Mucosa of gallbladder (tissue), 1 donor: ENCODE results near the gene GOLIM4. TPM values are rescaled to one million over a fixed set of nuclear protein-coding genes. Genes with fewer than 3 reads are reported as not detected.

Experiments
- DNase-seq: peaks from one replicate; pipeline ENCODE4 v3.0.0-alpha.2; 2020; ENCODE audit warnings: low spot score
- total RNA-seq: library from RNA; stranded (reverse); gene quantifications from one replicate; pipeline ENCODE4 v1.2.1, GENCODE V29; 2021
- donor health status: DM: no; HTN: no; CAD: no.

Gene GOLIM4
- total RNA-seq, 1 donor from 2014 or later: 76.6 TPM

DNA sequence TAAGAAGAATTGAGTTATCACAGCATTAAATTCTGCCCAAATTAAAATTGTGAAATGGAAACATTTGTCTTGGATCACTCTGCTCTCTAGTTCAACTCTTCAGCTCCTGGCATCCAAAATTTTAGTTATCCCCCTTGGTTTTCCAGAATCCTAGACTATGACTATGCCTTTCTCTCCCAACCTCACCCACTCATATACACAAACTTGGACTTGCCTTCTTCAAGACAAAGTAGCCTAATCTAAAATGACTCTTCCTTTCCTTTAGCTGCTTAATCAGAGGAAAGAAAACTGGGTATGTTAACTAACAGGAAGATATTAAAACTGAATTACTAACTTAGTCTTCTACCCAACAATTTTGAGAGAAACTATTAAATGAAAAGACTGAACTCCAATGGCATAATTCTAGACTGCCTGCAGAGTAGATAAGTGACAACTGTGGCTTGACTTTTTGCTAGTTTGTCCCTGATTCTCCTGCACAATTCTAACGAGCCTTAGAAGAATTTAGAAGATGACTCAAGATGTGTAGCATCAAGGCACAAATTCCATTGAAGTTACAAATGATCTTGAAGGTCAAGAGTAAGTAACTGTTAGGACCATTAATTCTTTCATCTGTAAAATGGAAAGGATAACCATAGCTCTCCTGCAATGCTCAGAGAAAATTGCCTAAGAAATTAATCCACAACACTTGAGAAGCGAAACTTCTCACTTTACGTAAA, 5.2 kb upstream of the GOLIM4 start:
- DNase-seq: no peak

DNA sequence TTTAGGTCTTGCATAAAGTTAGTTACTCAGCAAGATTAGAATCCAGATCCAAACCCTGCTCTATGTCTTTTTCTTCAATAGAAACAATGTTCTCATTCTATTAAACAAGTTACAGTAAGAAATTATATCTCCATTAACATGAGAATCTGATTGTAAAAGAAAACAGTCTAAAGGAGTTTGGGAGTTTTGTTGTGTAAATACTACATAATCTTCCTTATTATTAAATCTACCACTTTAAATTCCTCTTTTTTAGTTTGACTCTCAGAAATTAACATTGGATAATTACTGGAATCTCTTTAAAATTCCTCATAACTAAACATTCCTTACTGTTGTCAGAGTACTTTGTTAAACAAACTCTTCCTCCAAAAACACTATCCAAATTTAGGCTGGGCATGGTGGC, 1.7 kb upstream of the GOLIM4 start:
- no peak for DNase-seq

DNA sequence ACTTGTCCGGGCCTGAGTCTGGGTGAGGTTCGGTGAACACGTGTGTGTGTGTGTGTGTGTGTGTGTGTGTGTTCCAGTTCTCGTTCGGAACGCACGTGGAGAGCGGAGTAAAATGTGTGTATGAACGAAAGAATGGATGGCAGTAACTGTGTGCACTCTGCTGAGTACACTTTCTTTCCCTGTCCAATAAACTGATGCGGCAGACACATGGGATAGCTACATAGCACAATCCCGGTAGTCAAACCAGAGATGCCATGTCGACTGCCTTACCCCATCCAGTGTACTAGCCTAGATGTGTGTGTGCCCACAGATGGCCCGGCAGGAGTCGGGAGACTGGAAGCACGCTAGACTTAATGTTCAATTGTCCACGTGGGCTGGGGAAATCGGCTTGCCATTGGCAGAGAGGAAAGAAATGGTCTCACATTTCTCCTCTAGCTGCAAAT, 507 bp upstream of the GOLIM4 start:
- DNase-seq: no peak

DNA sequence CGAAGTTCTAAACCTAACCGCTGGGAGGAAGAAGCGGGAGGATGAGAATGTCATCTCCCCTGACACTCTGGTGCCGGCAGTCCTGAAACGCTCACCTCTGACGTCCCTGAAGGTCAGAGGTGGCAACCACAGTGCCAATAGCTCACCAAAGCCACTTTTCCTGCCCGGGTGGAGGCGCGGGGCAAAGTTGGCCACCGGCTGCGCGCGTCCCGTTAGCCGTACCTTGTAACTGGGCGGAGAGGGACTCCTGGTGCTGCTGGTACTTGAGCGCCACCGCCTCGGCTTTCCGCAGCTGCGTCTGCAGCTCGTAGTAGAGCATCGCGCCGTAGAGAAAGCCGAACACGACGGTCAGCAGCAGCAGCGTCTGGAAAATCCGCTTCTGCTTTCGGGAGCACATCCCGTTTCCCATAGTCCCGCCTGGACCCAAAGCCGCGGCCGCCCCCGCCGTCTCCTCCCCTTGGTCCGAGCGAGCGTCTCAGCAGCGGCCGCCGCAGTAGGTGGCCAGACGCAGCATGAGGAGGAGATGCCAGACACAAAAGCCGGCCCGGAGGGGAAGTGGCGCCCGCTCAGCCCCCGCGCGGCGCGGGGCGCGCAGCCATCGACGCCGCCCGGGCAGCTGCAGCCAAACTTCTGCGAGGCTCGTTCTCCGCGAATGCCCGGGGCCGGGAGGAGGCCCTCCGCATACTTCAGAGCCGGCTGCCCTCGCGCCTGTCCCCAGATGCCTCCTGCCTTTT, 680 bp downstream of the GOLIM4 start:
- DNase-seq: peak; percentile 49

DNA sequence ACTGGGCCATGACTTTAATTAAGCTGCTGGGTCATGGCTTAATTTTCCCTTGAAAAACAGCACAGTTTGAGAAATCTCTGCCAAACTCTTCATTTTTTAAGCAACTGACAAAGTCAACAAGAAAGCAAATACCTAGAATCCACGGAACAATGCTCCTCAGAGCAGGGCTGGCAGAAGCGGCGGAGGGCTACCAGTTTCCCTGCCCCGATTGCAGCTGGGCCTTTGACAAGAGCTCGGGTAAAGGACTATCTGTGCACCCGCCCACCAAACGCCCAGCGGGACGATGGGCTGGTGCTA, 1.2 kb downstream of the GOLIM4 start:
- DNase-seq: no peak

DNA sequence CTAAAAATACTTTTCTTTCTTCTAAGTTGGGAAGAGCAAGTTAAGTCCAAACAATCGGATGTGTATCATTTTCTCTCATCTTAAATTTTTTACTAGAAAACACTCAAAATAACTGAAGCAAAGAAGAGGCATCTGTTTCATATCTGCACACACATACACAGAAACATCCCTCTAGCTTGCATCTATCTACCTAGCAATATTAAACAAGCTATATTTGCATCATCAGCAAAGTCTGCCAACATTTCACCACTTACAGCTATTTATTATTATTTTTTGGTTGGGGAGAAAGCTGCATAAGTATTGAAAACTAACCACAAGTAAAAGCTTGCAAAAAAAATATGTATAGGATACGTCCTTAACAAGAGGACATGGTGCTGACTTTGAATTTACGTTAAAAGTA, 1.9 kb downstream of the GOLIM4 start:
- no peak for DNase-seq

DNA sequence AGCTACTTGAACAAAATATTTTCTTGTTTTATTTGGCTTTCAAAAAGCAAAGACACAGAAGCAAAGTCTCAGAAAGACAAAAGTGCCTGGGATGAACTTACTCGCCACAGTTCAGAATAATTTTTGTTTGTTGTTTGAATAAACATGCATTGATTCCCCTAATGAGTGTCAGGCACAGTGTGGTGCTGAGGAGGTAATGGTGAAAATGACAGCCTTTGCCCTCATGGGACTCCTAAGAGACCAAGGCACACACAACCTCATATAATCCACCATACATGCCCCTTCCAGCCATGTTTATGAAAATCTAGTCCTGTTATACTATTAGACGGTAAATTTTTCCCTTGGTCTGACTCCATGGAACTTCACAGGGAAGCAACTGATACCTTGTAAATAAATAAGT, 2.5 kb downstream of the GOLIM4 start:
- no peak for DNase-seq

DNA sequence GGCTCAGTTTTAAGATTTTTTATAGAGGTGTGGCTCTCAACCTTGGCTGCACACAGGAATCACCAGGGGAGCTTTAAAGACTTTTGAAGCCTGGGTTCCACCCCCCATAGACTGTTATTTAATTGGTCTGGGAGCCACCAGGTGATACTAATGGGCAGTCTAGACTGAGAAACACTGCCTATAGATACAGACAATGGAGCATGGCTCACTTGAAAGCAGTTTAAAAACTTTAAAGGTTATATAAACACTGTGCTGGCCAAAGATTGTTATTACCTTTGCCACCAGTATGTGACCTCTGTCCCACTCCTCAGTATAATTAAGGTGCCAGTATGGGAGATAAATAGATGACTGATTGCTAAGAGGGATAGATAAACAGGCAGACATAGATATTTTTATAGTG, 3.8 kb downstream of the GOLIM4 start:
- DNase-seq: no peak

DNA sequence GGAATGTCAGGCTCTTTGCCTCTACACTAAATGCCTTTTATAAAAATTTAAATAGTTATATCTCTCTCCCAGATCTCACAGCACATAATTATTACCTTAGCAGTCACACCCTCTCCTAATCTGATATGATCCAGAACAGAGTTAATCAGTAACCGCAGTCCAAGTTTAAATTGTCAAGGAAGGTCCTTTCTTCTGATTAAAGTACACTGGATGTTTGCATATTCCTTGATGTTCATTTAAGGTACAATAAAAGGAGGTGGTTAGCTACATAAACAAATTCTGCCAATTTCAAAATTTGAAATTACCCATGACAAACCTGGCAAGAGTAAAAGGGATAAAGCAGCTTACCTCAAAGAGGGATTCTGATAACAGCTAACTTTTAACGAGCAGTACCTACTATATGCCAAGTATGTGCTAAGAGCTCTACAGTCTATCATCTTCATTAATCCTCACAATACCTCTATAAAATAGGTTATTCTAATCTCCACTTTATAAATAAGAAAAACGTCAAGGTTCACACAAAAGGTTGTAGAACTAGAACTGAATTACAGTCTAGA, 4.3 kb downstream of the GOLIM4 start:
- DNase-seq: no peak

DNA sequence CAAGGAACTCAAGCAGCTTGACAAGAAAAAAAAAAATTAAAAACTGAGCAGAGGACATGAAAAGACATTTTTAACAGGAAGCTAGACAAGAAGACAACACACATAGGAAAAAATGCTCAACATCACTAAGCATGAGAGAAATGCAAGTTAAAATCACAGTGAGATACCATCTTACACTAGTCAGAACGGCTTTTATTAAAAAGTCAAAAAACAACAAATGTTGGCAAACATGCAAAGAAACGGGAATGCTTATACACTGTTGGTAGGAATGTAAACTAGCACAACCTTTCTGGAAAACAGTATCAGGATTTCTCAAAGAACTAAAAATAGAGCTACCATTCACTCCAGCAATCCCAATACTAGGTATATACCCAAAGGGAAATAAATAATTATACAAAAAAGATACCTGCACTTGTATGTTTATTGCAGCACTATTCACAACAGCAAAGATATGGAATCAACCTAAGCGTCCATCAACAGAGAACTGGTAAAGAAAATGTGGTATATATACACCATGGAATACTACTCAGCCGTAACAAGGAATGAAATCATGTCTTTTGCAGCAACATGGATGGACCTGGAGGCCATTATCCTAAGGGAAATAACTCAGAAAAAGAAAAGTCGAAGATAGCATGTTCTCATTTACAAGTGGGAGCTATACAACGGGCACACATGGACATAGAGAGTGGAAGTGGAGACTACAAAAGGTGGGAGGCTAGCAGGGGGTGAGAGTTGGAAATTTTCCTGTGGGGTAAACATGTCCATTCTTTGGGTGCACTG, 5.2 kb downstream of the GOLIM4 start:
- no peak for DNase-seq

DNA sequence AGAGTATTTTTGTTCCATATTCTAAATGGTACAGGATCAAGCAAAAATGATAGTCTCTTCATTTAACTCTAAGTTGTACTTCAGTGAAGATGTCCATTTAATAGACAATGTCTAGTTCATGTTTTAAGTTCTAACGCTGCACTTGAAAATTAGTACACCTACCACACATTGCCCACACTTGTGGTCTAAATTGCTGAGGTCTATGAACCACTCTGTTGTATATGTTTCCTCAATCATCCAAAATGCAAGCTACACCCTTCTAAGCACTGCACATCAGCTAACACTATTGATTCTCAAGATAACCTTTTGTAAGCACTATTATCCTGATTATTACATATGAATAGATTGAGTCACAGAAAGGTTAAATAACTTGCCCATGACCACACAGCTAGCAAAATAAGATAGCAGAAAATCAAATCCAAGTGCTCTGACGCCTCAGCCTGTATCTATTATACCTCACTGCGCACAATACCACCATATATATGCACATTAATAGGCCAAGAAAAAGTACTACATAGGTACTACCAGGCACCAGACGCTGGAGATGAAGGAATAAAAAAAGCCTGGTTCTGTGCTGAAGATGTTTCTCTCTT, 6.4 kb downstream of the GOLIM4 start:
- DNase-seq: no peak

DNA sequence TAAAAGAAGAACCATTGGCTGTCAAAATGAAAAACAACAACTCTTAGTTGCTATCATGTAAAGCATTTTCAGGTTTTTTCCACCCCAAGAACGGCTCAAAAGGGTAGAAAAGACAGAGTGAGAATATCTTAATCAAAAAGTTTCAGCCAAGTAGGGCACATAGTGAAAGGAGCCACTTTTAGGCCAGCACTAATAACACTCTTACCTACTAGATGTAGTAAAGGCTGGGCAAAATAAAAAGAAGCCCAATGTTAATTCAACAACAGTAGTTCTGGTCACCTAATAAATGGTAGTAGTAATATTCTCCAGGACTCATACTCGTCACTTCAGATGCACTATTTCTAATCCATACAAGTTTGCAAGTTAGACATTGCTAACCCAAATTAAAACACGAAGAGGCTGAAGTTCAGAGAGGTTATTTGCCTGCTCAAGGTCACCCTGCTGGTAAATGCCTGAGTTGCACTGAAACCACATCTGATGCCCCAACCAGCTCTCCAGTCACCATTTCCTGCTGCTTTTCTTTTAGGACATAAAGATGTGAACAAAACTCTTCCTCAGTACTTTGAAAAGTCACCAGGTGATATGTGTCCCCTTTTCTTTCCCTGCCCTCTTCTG, 7.5 kb downstream of the GOLIM4 start:
- no peak for DNase-seq

DNA sequence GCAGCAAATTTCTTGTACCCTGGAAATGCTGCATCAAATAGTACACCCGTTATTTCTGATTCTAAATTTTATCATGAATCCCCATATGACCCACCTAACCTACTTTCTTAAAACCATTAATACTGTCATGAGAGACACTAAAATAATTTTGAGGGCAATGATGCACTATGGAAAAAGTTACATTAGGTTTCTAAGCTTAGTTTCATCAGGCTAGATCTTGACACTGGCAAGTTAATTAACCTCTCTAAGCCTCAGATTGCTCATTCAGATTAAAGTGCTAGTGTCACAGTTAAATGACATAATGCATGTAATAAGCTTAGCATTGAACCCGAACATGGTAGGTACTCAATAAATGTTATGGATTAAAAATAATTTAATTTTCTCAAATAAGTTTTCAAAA, 8.2 kb downstream of the GOLIM4 start:
- DNase-seq: no peak

DNA sequence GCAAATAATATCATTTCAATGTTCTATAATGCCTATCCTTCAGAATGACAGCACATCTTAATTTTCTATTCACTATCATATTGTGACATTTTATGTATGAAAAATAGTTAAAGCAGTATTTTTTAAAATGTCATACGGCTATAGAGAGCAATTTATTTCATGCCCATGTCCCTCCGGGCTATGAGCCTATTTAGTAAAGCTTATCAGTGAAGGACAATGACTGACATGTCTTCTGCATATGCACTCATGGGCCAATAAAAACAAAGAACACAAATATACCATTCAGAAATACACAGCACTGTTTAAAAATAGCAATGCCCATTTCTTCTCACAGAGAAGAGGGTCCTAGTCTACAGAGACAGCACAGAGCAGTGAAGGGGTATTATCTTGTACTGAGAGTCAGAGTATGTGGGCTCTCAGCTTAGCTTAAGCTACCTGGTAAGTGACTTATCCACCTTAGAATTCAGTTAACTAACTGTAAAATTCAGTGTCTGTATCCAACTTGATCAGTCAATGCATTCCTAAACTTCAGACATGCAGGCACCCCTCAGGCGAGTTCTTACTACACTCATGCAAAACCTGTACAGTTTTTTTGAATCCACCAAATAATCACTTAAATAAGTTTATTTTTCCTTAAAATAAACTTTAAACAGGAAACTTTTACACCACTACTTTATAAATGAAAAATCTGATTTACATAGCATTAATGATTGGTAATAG, 9.0 kb downstream of the GOLIM4 start:
- no peak for DNase-seq

DNA sequence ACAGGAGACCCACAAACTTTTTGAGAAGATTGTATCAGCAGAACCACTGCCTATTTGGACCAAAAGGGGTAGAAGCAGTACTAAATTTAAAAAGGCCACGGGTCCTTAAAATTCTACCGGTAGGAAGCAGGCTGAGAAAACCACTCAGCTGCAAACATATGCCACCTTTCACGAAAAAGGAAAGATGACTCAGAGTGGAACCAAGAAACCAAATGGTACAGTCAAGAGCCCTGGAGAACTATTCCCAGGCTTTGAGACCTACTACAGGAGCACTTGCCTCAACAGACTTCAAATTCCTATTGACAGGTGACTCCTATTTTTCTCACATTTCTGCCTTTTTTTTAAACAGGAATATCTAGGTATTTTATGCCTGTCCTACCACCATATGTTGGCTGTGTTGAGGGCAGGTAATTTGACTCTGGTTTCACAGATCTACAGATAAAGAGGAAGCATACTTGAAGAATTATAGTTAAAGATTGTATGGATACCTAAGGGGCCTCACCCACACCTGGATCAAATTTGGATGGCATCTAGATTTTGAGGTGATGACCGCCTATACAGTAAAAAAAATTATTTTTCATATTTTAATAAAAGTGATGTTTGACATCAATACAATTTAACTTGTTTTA, 10.1 kb downstream of the GOLIM4 start:
- DNase-seq: no peak

DNA sequence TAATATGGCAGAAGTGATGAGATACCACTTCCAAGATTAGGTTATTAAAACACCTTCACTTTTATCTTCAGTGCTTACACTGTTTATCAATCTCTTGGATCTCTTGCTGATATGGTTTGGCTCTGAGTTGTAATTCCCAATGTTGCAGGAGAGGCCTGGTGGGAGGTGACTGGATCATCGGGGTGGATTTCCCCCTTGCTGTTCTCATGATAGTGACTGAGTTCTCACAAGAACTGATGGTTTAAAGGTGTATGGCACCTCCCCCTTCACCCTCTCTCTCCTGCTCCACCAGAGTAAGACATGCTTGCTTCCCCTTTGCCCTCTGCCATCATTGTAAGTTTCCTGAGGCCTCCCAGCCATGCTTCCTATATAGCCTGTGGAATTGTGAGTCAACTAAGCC, 11.8 kb downstream of the GOLIM4 start:
- no peak for DNase-seq

DNA sequence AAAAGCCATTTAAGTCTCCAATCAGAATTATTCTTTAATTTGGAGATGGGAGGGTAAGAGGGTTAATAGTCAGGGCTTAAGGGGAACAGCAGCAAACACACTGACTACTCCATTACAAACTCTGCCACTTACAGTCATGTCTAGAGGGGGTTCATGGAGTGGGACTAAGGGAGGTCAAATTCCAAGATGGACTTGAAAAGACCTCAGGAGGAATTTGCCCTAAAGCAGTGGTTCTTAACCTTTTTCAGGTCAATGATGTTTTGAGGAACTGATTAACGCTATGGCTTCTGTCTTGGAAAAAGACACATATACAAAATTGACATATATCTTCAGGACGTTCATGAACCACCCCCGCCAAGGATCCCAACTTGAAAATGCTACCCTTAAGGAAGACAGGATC, 13.9 kb downstream of the GOLIM4 start:
- no peak for DNase-seq

DNA sequence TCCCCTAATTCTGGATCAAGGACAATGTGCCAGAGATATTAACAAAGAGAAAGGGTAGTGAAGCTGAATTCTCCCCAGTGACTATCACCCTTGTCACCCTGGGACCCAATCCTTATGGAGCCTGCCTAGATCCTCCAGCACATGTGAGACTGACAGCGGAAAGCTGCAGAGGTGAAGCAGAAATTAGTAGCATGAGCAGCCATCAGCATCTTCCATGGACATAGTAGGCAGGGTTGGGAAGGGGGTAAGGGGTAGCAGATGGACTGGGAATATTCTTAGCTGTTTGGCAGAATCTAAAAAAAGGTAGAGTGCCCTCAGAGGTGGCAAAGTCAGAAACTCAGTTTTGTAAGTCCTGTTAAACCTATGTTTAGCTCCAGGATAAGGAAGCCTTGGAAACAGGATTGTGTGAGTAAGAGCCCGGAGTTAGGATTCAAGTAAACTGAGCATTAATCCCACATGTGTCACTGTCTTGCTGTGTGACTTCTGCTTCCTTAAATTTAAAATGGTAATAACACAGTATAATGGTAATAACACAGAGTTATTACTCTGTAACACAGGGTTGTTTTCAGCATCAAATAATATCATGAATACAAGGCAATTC, 14.5 kb downstream of the GOLIM4 start:
- DNase-seq: no peak

DNA sequence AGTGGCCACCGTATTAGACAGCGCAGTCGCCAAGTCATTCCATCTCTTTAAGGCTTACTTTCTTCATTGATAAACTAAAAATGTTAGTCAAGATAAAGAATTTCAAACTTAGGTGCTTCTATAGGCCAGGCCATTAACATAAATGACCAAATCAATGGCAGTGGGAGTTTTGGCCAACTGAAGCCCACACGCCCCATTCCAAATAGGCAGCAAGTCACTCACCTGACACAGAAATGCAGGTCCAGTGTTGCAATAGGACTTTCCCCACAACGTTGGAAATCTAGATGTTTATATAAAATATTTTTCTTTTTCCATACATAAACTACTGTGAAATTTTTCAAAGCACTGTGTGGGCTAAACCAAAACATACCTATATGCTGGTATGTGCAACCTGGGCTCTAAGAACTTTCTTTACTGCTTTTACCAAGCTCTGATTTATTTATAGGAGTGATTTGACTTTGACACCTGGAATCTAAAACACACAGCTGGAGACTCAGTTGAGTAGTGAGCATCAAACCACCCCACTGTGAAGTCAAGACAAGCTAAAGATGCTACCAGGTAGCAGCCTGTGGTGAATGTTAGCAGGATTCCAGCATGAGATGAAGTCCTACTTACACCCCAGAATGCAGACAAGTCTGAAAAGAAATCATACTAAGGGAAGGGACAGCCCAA, 15.1 kb downstream of the GOLIM4 start:
- DNase-seq: no peak

DNA sequence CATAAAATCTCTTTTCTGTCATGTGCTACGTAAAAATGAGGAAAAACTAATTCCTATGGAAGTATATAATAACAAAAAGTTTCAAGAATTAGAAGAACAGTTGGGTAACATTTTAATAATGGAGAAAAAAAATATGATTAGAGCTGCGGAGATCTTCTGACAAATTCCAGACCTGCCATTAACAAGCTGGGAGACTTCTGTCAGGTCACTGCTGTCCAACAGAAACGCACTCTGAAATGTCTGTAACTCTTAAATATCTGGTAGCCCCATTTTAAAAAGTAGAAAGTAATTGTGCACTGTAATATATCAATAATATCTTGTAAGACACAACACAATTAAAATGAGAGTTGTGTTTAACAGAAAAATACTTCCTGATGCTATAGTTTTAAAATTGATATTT, 15.7 kb downstream of the GOLIM4 start:
- no peak for DNase-seq
